ENCODE measurements around the gene VMP1.
"Not testable (repeated sequence)": the region's sequence is repeated elsewhere in the genome, so short reads cannot be mapped to it uniquely, and the experiment has no call there.

Gene VMP1

DNA sequence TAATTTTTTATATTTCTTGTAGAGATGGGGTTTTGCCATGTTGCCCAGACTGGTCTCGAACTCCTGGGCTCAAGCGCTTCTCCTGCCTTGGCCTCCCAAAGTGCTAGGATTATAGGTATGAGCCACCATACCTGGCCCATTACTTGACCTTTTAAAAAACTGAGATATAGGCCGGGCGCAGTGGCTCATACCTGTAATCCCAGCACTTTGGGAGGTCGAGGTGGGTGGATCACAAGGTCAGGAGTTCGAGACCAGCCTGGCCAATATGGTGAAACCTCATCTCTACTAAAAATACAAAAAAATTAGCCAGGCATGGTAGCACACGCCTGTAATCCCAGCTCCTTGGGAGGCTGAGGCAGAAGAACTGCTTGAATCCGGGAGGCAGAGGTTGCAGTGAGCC lies 166.0 kb downstream of the VMP1 start:
- not testable (repeated sequence) for DNase-seq

DNA sequence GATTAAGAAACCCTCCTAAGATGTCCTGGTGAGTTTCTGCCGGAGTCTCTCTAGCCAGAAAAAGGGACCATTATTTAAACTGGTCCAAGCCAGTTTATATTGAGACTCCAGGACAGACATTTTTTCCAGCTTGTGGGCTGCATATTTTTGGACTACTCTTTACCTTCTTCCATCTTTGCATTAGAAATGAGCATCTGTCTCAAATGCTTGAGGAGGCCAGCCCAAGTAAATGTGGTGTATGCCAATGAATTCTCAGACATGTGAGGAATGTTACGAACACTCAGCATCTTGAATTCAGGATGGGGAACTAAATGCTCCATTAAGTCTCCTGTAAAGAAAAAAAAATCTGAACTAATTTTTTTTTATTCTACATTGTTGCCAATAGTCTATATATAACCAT lies 166.9 kb downstream of the VMP1 start:
- no peak for DNase-seq

DNA sequence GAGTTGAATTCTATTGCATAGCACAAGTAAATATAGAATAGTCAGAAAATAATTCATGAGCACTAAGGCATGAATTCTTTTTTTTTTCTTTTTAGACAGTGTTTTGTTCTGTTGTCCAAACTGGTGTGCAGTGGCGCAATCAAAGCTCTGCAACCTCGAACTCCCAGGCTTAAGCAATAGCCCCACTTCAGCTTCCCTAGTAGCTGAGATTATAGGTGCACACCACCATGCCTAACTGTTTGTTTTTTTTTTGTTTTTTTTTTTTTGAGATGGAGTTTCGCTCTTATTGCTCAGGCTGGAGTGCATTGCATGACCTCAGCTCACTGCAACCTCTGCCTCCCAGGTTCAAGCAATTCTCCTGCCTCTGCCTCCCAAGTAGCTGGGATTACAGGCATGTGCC lies 168.7 kb downstream of the VMP1 start:
- no peak for DNase-seq

DNA sequence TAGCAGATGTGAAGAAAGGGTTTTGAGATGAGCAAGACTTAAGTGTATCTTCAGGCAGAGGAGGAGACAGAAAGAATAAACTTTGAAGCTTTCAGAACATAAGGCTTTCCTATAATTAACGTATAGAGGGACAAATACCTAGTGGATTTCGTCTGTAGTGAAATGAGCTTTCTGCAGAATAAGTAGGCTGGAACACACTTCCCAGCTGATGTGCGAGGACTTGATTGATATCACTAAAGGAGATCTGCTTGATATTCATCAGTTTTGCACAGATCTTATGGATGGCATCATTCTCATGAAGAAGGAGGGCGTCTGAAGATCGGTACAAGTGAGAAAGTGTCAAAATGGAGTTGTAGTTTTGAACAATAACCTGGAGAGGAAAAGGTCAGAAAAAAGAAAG lies 170.5 kb downstream of the VMP1 start:
- no peak for DNase-seq

DNA sequence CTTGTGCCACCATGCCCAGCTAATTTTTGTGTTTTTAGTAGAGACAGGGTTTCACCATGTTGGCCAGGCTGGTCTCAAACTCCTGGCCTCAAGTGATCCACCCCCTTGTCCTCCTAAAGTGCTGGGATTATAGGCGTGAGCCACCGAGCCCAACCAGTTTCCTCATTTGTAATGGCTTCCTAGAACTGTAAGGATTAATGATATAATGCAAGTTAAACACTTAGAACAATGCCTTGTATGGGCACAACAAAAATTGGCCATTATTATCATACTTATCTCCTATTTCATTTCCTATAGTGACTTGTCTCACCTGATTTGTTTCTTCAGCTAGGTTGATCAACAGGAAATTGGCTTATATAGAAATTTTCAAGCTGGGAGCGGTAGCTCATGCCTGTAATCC lies 171.2 kb downstream of the VMP1 start:
- DNase-seq: no peak

DNA sequence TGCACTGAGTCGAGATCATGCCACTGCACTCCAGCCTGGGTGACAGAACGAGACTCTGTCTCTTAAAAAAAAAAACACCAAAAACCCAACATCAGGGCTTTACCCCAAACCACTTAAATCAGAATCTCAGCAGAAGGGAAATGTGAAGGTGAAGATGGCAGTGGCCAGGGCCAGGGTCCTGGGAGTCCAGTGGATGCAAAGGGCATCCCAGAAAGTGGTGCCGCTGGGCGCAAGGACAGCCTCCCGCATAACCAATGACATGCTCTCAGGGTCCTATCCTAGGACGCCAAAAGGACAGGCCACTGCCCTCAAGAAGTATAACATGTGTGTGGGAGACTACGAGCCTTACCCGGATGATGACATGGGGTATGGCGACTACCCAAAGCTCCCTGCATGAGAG lies 177.4 kb downstream of the VMP1 start:
- DNase-seq: peak; percentile 13

DNA sequence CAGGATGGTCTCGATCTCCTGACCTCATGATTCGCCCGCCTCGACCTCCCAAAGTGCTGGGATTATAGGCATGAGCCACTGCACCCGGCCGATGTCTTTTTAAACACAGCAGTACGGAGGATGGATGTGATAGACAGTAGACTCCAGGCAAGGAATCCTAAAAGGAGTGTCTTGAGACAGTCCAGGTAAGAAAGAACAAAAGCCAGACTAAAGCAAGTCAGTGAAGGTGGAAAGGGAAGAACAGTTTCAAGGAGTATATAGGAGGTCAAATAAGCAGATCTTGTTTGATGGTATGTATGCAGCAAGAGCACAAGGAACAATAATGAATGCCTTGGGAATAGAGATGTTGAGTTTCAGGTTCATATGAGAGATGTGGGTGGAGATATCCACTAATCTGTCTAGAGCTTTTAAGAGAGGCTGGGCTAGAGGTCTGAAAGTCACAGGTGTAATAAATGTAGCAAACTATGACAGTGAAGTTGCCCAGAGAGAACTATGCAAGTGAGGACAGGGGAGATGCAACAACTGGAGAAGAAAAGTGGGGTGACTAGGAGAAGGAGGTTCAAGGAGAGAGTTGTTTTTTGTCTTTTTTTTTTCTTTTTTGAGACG lies 180.8 kb downstream of the VMP1 start:
- DNase-seq: peak; percentile 4

DNA sequence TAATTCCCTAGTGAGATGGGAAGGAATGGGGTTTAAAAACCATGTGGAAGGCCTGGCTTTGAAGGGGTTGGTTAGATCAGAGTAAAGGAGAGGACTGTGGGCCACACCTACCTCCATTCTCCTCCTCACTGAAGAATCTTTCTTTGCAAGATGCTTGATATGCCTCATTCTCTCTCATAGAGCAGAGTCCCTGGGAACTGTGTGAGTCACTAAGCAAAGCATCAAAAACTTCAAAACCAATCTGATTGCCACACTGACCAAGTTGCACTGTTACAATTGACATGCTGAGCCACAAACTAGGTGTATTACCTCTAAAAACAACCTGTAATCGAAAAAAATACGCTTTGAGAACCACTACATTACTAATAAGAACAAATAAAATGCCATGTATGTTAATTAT lies 183.3 kb downstream of the VMP1 start:
- DNase-seq: no peak

Measured in activated T-cell treated with anti-CD3 and anti-CD28 coated beads, Interleukin-2, amount 50 U/mL, for 1 hour (primary cell).